ENCODE results near the gene KDELR3. TPM values are rescaled to one million over a fixed set of nuclear protein-coding genes. Genes with fewer than 3 reads are reported as not detected.

Gene KDELR3
- polyA plus RNA-seq, 1 of the 3 experiments (the other 2 are of a cell fraction), result 17.1 TPM

DNA sequence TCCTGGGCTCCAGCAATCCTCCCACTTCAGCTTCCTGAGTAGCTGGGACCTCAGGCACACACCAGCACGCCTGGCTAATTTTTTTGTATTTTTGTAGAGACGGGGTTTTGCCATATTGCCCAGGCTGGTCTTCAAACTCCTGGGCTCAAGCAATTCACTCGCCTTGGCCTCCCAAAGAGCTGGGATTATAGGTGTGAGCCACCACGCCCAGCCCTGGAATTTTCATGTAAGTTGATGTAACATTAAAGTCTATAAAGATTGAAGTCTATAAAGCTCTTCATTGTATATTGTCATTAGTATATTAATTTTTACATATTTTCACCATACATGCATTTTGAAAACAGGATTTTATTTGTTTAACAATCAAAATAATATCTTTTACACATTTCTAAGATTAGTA is 50.7 kb downstream of the KDELR3 start (continued):
- no peak for TF ChIP-seq EP300 (IDR thresholded peaks at IDR 0.05; ENCODE audit: borderline replicate concordance in 1 of 2, low read depth in 1 of 2, low read length in 1 of 2)
- no peak for TF ChIP-seq GATA2 (CRISPR knock-in tag; IDR thresholded peaks at IDR 0.05)

DNA sequence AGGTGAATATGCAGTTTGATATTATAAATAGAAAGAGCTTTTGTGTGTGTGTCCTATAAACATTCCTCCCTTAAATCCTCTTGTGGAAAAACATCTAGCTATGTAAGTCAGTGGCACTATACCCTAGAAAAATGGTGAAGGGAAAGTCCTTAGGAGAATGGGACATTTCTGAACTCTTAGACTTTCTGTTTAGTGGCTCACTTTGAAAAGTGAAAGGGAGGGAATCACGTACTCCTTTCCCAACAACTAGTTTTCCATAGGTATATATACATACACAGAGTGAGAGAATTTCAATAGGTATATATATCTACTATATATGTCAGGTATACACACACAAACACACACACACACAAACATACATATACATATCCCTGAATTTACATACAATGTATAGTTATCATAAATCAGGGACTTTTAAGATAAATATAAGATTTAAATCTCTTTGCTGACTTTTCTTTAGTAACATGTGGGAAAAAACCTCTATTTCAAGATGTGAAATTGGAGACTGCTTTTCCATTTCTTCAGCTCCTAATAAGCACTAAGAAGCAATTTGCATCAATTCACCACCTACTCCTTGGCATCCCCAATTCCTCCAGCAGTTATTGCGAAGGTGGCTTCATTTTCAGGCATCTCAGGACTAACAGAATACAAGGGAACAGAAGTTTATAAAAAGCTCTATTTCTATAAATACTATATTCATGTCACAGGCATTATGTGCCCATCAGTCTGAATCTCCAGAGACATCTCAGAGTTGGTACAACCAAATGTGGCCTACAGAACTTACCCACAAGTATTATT is 51.8 kb downstream of the KDELR3 start:
- H3K9me2 ChIP-seq, result no peaks in the 10 kb centered on the region
- no peaks in the 10 kb centered on the region for H3K9me3 ChIP-seq
- no peak overlapping the region for H2AFZ ChIP-seq (ENCODE audit: low read depth)
- no peak overlapping the region for H3K9ac ChIP-seq
- no peak overlapping the region for H3K4me2 ChIP-seq
- no peak for TF ChIP-seq TAF1 (IDR thresholded peaks at IDR 0.05; ENCODE audit: borderline replicate concordance, low read depth, low read length)
- TF ChIP-seq, protein P1, sequence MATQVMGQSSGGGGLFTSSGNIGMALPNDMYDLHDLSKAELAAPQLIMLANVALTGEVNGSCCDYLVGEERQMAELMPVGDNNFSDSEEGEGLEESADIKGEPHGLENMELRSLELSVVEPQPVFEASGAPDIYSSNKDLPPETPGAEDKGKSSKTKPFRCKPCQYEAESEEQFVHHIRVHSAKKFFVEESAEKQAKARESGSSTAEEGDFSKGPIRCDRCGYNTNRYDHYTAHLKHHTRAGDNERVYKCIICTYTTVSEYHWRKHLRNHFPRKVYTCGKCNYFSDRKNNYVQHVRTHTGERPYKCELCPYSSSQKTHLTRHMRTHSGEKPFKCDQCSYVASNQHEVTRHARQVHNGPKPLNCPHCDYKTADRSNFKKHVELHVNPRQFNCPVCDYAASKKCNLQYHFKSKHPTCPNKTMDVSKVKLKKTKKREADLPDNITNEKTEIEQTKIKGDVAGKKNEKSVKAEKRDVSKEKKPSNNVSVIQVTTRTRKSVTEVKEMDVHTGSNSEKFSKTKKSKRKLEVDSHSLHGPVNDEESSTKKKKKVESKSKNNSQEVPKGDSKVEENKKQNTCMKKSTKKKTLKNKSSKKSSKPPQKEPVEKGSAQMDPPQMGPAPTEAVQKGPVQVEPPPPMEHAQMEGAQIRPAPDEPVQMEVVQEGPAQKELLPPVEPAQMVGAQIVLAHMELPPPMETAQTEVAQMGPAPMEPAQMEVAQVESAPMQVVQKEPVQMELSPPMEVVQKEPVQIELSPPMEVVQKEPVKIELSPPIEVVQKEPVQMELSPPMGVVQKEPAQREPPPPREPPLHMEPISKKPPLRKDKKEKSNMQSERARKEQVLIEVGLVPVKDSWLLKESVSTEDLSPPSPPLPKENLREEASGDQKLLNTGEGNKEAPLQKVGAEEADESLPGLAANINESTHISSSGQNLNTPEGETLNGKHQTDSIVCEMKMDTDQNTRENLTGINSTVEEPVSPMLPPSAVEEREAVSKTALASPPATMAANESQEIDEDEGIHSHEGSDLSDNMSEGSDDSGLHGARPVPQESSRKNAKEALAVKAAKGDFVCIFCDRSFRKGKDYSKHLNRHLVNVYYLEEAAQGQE (IDR thresholded peaks at IDR 0.05; ENCODE audit: low read depth, low read length), result no peak
- TF ChIP-seq TEAD4 (IDR thresholded peaks at IDR 0.05; ENCODE audit: borderline replicate concordance, insufficient read depth), result no peak
- TF ChIP-seq GATA2 (CRISPR knock-in tag; IDR thresholded peaks at IDR 0.05), result no peak
- TF ChIP-seq, protein P2, sequence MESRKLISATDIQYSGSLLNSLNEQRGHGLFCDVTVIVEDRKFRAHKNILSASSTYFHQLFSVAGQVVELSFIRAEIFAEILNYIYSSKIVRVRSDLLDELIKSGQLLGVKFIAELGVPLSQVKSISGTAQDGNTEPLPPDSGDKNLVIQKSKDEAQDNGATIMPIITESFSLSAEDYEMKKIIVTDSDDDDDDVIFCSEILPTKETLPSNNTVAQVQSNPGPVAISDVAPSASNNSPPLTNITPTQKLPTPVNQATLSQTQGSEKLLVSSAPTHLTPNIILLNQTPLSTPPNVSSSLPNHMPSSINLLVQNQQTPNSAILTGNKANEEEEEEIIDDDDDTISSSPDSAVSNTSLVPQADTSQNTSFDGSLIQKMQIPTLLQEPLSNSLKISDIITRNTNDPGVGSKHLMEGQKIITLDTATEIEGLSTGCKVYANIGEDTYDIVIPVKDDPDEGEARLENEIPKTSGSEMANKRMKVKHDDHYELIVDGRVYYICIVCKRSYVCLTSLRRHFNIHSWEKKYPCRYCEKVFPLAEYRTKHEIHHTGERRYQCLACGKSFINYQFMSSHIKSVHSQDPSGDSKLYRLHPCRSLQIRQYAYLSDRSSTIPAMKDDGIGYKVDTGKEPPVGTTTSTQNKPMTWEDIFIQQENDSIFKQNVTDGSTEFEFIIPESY (IDR thresholded peaks at IDR 0.05; ENCODE audit: borderline replicate concordance, low read depth), result no peak
- no peak for TF ChIP-seq EP300 (IDR thresholded peaks at IDR 0.05; ENCODE audit: borderline replicate concordance in 1 of 2, low read depth in 1 of 2, low read length in 1 of 2)
- TF ChIP-seq FOXJ3 (CRISPR knock-in tag; IDR thresholded peaks at IDR 0.05), result no peak
- TF ChIP-seq, protein P3, sequence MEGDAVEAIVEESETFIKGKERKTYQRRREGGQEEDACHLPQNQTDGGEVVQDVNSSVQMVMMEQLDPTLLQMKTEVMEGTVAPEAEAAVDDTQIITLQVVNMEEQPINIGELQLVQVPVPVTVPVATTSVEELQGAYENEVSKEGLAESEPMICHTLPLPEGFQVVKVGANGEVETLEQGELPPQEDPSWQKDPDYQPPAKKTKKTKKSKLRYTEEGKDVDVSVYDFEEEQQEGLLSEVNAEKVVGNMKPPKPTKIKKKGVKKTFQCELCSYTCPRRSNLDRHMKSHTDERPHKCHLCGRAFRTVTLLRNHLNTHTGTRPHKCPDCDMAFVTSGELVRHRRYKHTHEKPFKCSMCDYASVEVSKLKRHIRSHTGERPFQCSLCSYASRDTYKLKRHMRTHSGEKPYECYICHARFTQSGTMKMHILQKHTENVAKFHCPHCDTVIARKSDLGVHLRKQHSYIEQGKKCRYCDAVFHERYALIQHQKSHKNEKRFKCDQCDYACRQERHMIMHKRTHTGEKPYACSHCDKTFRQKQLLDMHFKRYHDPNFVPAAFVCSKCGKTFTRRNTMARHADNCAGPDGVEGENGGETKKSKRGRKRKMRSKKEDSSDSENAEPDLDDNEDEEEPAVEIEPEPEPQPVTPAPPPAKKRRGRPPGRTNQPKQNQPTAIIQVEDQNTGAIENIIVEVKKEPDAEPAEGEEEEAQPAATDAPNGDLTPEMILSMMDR (IDR thresholded peaks at IDR 0.05), result no peak
- TF ChIP-seq FOXM1 (IDR thresholded peaks at IDR 0.05; ENCODE audit: low read depth), result no peak
- TF ChIP-seq, protein P4, sequence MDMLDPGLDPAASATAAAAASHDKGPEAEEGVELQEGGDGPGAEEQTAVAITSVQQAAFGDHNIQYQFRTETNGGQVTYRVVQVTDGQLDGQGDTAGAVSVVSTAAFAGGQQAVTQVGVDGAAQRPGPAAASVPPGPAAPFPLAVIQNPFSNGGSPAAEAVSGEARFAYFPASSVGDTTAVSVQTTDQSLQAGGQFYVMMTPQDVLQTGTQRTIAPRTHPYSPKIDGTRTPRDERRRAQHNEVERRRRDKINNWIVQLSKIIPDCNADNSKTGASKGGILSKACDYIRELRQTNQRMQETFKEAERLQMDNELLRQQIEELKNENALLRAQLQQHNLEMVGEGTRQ (IDR thresholded peaks at IDR 0.05; ENCODE audit: borderline replicate concordance, low read depth, low read length), result no peak
- TF ChIP-seq SIN3A (IDR thresholded peaks at IDR 0.05; ENCODE audit: borderline replicate concordance, low read depth, low read length), result no peak
- TF ChIP-seq SMC3 (IDR thresholded peaks at IDR 0.05; ENCODE audit: low read depth, low read length), result no peak
- no peak for TF ChIP-seq RAD21 (IDR thresholded peaks at IDR 0.05; ENCODE audit: low read length)
- no peak for TF ChIP-seq YY1 (IDR thresholded peaks at IDR 0.05; ENCODE audit: low read depth)
- TF ChIP-seq, protein P5, sequence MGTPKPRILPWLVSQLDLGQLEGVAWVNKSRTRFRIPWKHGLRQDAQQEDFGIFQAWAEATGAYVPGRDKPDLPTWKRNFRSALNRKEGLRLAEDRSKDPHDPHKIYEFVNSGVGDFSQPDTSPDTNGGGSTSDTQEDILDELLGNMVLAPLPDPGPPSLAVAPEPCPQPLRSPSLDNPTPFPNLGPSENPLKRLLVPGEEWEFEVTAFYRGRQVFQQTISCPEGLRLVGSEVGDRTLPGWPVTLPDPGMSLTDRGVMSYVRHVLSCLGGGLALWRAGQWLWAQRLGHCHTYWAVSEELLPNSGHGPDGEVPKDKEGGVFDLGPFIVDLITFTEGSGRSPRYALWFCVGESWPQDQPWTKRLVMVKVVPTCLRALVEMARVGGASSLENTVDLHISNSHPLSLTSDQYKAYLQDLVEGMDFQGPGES (IDR thresholded peaks at IDR 0.05; ENCODE audit: low read depth, low read length), result no peak
- no peak for TF ChIP-seq RCOR1 (IDR thresholded peaks at IDR 0.05; ENCODE audit: low read length)
- TF ChIP-seq, protein P6, sequence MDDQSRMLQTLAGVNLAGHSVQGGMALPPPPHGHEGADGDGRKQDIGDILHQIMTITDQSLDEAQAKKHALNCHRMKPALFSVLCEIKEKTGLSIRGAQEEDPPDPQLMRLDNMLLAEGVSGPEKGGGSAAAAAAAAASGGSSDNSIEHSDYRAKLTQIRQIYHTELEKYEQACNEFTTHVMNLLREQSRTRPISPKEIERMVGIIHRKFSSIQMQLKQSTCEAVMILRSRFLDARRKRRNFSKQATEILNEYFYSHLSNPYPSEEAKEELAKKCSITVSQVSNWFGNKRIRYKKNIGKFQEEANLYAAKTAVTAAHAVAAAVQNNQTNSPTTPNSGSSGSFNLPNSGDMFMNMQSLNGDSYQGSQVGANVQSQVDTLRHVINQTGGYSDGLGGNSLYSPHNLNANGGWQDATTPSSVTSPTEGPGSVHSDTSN (IDR thresholded peaks at IDR 0.05), result no peak
- TF ChIP-seq EZH2phosphoT487 (IDR thresholded peaks at IDR 0.05; ENCODE audit: borderline replicate concordance, low read depth), result no peak
- 96% methylated on average over 2 of the region's 2 CpGs for WGBS (ENCODE audit: low lambda C conversion rate)
- H3F3A ChIP-seq (replicated peaks; ENCODE audit: insufficient read depth), result no peaks in the 10 kb centered on the region
- ChIA-PET POLR2A (interaction anchor here (0.6 kb wide), 1 partner anchor 38 kb away, joined by 3 read pairs; no protein-coding TSS in a partner anchor), CTCF (no interaction called here)
- no peaks in the 10 kb centered on the region for H3K79me2 ChIP-seq (ENCODE audit: insufficient read depth)
- no peak overlapping the region for H3K4me3 ChIP-seq (ENCODE audit: low read depth in 2 of 2, low read length in 1 of 2)
- H3K4me1 ChIP-seq (ENCODE audit: control insufficient read depth in 1 of 2, insufficient read depth in 2 of 2, low read depth in 1 of 2, low read length in 1 of 2), result no peaks in the 10 kb centered on the region
- DNase-seq, result no peak
- no peaks in the 10 kb centered on the region for H3K36me3 ChIP-seq (replicated peaks in 1 of 2; ENCODE audit: control insufficient read depth in 1 of 2, insufficient read depth in 2 of 2, low read length in 1 of 2)
- no peak overlapping the region for H3K27ac ChIP-seq (ENCODE audit: low read depth in 2 of 2, low read length in 1 of 2)
- H4K20me1 ChIP-seq (ENCODE audit: insufficient read depth), result no peaks in the 10 kb centered on the region
- H3K27me3 ChIP-seq (ENCODE audit: insufficient read depth), result no peaks in the 10 kb centered on the region
